Femur (tissue), 1 donor: ENCODE data around the gene BBX.
A peak's percentile ranks its signal among the peaks of the same experiment; 100 is the strongest.

Source experiments
- DNase-seq: peaks from one replicate; pipeline ENCODE4 v3.0.0-alpha.2; 2017

The BBX gene

DNA sequence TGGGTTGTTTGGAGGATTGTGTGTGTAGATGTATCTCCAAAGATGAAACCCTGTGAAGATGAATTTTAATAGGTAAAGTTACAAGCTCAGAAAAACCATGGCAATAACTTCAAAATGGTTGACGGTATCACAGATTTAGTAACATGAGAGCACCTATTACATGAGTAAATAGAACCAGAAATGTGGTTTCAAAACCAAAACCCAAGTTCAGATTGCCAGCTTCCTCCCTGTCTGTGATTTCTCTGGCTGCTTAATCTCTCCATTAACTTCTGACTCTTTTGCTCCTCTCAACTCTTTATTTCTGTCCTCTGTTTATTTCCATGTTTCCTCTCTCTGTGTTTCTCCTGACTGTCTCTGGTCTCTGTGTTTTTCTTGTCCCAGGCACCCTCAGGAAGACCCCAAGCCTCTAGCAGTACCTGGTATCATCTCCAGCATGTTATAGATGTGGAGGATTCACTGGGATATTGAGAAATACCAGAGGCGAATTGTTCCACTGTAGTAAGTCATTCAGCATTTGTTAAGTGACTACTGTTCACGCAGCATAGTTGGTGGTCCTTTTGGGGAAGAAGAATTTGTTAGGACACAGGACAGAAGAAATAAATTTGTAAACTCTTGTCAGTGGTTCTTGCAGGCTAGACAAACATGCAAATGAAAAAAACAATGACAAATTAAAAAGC, 138.8 kb downstream of the BBX start:
- no peak for DNase-seq

DNA sequence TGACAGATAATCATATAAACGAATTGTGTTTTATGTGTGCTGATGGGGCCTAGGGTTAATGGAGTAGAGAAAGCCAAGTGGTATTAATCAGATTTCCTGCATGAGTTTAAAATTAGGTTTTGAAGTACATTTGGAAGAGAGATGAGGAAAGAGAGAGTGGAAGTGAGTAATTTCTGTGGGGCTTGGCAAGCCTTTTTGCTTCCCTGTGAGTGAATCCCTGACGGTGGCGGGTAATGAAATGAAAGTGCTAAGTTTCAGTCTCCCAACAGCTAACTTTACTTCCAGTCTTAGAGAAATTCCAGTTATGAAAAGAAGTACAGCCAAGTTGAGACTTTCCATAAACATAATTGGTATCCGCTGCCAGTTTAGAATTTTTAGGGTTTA, 139.4 kb downstream of the BBX start:
- DNase-seq, result peak; percentile 57

DNA sequence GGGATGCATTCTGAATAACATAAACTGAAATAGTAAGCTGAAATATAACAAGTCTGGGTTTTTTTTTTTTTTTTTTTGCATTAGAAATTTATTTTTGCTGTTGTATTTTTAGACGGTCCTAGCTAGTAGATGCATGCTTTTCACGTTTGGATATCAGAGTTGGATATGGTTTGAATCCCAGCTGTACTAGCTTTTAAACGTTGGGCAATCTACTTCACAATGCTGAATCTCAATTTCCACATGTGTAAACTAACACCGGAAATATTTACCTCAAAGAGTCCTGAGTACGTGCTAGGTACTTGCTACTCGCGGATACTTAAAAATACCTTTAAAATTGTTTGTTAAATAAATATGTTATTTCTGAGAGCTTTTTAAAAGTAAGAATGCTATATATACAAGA, 139.8 kb downstream of the BBX start:
- no peak for DNase-seq

DNA sequence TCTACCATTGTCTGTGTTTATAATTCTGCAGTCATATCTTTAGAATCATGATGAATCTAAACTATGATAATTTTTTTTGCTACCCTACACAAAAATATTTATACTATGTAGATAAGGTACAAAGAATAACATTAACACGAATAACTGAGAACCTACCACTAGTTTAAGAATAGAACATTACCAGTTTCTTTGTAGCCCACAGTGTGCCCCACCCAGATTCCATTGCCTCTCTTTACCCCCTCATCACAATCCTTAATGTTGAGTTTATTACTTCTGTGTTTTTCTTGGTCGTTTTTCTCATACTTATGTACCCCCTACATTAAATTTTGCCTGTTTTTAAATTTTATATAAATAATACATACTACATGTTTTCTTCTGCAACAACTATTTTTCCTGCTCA, 140.5 kb downstream of the BBX start:
- DNase-seq, result no peak

DNA sequence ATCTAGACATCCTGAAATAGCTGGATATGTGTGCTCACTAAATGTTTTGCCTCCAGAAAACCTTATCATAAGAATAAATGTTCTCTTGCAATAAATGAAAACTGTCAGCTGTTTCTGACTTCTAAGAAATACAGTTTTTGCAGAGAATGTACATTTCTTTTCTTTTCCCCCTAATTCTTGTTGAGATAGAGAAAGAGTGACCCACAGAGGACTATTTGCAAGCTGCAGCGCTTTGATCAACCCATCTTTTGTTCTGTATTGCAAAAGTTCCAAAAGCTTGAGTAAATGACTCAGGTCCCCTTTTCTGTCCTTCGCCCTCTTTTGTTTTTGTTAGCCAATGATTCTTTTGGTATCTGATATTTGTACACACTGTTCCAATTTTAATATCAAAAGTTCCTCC, 141.9 kb downstream of the BBX start:
- no peak for DNase-seq

- DNase-seq, result no peak
These were observed 142.6 kb downstream of the BBX start for GRCh38 chr3:107665351-107665750.

GRCh38 chr3:107666853-107667252, 144.1 kb downstream of the BBX start:
- DNase-seq, result no peak

DNA sequence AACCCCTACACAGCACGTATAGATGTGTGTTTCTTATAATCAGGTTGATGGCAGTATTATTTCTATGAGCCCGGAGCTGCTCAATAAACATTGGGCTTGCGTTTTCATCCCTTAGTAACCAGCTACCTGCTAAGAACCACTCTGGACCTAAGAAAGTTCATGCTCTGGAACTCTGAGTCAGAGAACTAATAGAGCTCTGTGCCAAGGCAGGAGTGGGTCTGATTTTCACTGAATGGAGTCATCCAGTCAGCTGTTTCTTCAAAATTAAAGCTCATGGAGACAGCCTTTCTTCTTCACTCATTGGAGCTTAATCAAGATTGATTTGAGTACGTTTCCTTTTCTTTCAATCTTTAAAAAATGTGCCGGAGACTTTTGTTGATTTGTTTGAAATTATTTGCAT, 145.7 kb downstream of the BBX start:
- no peak for DNase-seq

GRCh38 chr3:107668963-107669362, 146.2 kb downstream of the BBX start:
- DNase-seq, result no peak

DNA sequence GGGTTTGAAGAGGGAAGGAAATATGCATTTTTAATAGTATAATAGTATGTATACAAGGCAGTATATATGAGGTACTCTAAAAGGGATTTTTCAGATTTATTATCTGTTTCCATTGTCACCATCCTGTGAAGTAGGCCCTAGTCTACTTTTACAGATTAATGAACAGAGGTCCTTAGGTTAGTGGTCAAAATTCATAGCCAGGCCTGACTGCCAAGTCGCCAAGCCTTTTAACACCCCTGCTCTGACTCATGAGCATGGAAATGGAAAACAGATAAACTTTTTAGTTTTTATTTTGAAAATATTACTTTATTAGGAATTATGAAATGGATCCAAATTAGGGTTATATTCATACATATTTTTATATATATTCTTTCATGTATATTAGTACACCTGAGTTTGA, 146.9 kb downstream of the BBX start:
- DNase-seq, result no peak

GRCh38 chr3:107670986-107671385, 148.2 kb downstream of the BBX start:
- no peak for DNase-seq

DNA sequence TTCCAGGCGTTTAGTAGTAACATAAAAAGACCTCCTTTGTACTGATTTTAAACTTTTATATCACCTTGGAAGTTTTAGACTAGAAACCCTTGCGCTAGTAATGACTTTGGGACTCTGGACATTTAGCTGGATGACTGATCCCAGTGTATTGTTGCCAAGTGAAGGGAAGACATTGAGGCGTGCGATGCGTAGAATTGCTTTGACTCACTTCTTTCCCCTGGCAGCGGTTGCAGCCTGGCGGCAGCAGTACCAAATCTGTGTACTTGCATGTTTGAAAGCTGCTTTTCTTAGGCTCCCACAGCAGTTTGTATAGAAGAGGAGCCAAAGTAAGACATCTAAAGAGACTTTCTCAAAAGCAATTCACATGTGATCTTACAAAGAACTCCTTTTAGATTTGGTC, 151.6 kb downstream of the BBX start:
- DNase-seq, result peak; percentile 26

DNA sequence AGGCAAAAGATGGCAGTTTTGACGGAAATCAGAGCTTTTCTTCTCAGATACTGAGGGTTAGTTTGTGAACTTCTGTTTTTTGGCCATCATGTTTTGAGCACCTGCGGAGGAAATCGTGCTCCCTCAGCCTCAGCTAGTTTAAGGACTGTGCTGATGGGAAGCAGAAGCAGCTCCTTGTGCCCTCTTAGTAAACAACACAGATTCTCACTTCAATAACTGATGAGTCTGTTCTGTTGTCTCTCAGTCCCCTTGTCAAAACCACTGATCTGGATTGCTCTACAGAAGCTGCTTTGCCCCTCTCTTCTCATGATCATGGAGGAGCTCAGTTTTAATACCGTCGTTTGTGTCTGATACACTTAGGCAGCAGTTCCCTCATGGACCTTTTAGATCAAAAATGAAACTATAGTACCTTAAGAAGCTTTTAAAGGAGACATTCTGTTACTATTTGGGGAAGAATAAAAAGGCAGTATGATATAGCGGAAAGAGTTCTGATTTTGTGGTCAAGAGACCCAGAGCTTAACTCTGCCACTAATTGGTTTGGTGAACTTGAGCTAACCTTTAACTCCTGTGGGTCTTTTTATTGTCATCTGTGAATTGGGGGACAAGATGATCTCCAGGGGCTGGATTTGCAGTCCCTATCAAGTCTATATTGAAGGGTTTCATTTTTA, 152.6 kb downstream of the BBX start:
- no peak for DNase-seq

- DNase-seq, result no peak
These were observed 153.9 kb downstream of the BBX start for GRCh38 chr3:107676469-107677309.

- DNase-seq, result peak; percentile 44
These were observed 157.2 kb downstream of the BBX start for GRCh38 chr3:107679921-107680320.

DNA sequence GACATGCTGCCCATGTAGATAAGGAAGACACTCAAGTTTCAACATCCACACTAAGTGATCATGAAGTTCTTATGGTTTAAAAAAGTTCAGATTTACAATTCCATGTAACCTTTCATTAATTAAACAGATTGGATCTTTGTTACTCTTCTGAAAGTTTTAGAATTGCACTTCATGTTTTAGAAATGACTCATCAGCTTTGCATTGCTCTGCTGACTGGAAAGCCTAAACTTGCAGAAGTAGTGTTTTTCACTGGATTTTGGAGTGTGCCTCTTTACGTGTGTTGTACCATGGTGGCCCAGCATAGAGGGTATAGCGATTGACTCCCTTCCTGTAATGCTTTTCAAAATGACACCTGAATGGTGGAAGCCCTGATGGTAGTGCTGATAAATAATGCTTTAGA, 157.9 kb downstream of the BBX start:
- no peak for DNase-seq

- no peak for DNase-seq
These were observed 158.6 kb downstream of the BBX start for GRCh38 chr3:107681396-107681795.

DNA sequence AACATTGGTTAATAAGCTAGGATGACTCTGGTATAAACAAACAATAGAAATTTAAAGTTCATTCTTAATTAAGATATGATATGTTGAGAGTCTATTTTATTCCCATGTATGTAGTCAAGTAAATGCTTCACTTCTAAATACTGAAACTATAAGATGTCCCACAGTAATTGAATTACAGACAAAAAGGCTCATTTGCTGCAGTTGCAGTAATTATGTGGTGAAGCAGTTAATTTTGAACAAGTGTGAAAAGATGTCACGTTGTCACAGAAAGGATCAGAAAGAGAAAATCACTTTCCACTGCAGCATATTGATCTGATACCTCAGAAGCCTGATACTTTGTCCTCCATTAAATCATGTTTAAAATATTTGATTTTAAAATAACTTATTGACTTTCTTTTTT, 159.8 kb downstream of the BBX start:
- no peak for DNase-seq

DNA sequence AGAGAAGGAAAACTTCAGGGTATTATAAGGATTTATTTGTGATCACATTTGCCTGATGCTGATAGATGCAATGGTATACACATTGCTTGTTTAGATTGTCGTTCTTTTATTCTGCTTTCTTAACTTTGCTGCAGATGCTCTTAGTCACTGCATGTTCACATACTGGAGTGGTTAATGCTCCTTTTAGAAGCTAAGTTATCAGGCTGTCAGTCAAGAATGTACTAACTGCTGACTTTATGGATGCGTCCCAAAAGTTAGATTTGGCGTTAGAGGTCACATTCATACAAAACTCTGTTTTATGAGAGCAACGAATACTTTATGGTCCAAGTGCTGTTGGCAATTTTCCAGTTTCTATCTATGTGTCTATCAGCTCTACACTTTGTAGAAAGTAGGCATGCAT, 160.7 kb downstream of the BBX start:
- DNase-seq, result no peak

DNA sequence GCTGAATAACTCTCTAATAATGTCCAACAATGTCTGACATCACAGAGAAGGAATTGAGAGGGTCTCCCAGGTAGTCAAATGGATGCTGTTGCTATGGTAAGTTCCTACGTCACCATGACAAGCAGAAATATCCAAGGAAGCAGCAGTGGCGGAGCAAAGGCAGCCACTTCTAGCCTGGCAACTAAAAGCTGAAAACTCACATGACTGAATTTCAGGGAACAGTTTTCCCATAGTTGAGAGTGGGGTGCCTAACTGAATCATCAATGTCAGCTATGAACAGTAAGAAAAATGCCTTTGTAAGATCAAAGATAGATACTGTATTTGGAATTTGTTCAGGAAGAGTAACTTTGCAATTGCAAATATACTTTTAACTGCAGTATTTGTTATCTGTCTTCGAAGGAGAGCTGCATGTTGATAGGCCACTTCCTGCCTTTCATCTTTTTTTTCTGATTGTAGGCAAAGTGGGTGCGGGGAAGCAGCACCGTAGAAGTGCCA, 161.7 kb downstream of the BBX start:
- no peak for DNase-seq

- no peak for DNase-seq
These were observed 162.6 kb downstream of the BBX start for GRCh38 chr3:107685383-107685782.

GRCh38 chr3:107687056-107687581, 164.4 kb downstream of the BBX start:
- DNase-seq, result no peak

GRCh38 chr3:107689355-107689754, 166.6 kb downstream of the BBX start:
- no peak for DNase-seq
